ENCODE results near the gene SYNDIG1.

DNA sequence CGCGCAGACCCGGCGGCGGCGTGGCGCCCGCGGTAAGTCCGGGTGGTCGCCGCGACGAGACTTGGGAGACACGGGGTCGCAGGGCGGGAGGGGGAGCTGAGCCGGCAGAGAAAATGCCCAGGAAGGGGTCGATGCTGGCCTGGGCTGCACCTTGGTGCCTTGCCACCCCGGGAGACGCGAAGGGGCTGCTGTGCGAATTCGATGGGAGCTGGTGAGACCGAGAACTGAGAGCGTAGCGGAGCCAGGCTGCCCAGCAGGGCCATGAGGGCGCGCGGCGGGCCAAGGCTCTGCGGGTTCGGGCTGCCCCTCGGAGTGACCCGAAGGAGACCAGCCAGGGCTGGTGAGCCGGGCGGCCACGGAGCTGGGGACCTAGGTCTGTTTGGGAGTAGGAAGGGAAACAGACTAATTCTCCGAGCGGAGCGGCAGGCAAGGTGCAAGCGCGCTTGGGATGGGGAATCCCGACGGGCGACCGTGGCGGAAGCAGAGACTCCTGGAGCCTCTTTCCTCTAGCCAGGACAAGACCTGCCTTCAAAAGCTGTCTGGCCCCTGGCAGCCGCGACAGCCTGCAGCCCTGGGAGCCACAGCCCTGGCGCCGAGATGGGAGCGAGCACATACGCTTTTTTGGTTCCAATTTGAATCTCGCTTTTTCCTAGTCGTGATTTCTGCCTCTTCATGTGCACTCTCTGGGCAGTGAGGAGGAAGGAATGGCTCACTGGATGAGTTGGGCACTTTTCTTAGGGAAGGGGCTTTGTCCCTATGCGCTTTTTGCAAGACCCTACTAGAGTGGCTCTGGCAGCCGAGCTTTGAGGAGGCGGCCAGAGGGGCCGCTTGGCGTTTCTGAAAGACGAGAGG is 691 bp downstream of the SYNDIG1 start:
- TF ChIP-seq, protein P1, sequence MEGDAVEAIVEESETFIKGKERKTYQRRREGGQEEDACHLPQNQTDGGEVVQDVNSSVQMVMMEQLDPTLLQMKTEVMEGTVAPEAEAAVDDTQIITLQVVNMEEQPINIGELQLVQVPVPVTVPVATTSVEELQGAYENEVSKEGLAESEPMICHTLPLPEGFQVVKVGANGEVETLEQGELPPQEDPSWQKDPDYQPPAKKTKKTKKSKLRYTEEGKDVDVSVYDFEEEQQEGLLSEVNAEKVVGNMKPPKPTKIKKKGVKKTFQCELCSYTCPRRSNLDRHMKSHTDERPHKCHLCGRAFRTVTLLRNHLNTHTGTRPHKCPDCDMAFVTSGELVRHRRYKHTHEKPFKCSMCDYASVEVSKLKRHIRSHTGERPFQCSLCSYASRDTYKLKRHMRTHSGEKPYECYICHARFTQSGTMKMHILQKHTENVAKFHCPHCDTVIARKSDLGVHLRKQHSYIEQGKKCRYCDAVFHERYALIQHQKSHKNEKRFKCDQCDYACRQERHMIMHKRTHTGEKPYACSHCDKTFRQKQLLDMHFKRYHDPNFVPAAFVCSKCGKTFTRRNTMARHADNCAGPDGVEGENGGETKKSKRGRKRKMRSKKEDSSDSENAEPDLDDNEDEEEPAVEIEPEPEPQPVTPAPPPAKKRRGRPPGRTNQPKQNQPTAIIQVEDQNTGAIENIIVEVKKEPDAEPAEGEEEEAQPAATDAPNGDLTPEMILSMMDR (IDR thresholded peaks at IDR 0.05): no peak
- no peak; the same call in 1 of the 2 replicates for TF ChIP-seq POLR2A (IDR thresholded peaks at IDR 0.05; ENCODE audit: low read length)
